Measurements from ENCODE around the gene SELENOI.

DNA sequence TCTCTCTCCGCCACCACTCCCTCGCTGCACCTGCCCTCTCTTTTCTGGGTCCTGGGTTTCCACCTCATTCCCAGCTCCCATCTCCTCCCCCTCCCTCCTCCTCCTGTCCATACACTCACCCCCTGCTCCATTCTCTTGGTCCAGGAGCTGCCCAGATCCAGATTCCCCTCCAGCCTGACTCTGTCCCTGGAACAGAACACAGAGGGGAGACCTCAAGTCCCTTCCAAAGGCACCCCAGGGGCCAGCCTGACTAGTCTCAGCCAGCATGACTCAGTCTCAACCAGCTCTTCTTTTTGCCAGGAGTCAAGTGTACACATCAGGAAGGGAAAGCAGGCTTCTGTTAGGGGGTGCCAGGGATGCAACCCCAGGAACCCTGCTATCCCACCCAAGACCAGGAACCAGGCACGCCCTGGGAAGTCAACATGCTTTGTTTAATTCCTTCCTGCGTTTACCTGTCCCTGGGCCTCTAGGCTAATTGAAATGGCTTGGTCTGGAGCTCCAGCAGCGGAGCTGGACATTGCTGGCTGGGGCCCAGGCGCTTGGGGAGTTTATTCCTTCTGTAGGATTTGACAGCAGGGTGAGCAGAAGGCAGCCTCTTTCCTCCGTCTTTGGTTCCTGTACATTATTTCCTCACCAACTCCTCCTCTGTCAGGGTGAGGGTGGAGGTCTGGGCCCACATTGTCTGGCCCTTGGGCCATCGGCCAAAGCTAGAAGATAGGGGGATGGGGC is 28.4 kb upstream of the SELENOI start:
- TF ChIP-seq, protein P1, sequence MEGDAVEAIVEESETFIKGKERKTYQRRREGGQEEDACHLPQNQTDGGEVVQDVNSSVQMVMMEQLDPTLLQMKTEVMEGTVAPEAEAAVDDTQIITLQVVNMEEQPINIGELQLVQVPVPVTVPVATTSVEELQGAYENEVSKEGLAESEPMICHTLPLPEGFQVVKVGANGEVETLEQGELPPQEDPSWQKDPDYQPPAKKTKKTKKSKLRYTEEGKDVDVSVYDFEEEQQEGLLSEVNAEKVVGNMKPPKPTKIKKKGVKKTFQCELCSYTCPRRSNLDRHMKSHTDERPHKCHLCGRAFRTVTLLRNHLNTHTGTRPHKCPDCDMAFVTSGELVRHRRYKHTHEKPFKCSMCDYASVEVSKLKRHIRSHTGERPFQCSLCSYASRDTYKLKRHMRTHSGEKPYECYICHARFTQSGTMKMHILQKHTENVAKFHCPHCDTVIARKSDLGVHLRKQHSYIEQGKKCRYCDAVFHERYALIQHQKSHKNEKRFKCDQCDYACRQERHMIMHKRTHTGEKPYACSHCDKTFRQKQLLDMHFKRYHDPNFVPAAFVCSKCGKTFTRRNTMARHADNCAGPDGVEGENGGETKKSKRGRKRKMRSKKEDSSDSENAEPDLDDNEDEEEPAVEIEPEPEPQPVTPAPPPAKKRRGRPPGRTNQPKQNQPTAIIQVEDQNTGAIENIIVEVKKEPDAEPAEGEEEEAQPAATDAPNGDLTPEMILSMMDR (IDR thresholded peaks at IDR 0.05): no peak
- TF ChIP-seq POLR2A (IDR thresholded peaks at IDR 0.05): no peak

Data from body of pancreas (tissue), 4 donors.